GM12878 (cell line): ENCODE results near the gene ADAMTS2. TPM values are rescaled to one million over a fixed set of nuclear protein-coding genes. Genes with fewer than 3 reads are reported as not detected.

ENCODE experiments used
- ATAC-seq: fragments of 200-7000 bp; cut with Tn5 transposase; 3 replicates; pipeline ENCODE4 v1.9.1; 2020; ENCODE audit warnings: mild to moderate bottlenecking, moderate library complexity
- BruUV-seq: library from RNA; stranded (reverse); fragments of 400-500 nt; replicated peaks from 2 replicates; lab custom pipeline; 2021; lab: Mats Ljungman, UMichigan
- CTCF ChIA-PET: fragments of 300-600 bp; sonication (Branson Sonifier 250); formaldehyde crosslinking; extraction: SDS; loops from one replicate; lab custom pipeline; 2021; ENCODE audit warnings: inconsistent platforms; lab: Yijun Ruan, JAX
- POLR2A ChIA-PET: fragments of 350-600 bp; formaldehyde crosslinking; extraction: SDS; loops from one replicate; lab custom pipeline; 2021; ENCODE audit warnings: inconsistent platforms; lab: Charles Lee
- RAD21 ChIA-PET: fragments of 300-600 bp; sonication (Branson Sonifier 250); formaldehyde crosslinking; loops from one replicate; lab custom pipeline; 2023; ENCODE audit warnings: antibody characterized with exemption; ENCODE audit not compliant: unreplicated experiment; lab: Charles Lee
- SMC1A ChIA-PET: fragments of 300-600 bp; sonication (Branson Sonifier 250); formaldehyde crosslinking; loops from one replicate; lab custom pipeline; 2023; ENCODE audit not compliant: unreplicated experiment, uncharacterized antibody; lab: Charles Lee
- DNase-seq: peaks from one replicate; pipeline ENCODE4 v3.0.0-alpha.2; 2011; ENCODE audit warnings: low read depth, low spot score
- FAIRE-seq: peaks from 3 replicates; lab custom pipeline; 2011; peaks lifted over from hg19 to GRCh38; lab: Jason Lieb, UNC
- H2AFZ ChIP-seq: 2 replicates; pipeline ENCODE4 v1.6.0; 2011; ENCODE audit warnings: low read depth, low read length, control low read depth; ENCODE audit not compliant: control insufficient read depth
- H3K27ac ChIP-seq: 2 replicates; pipeline ENCODE4 v1.5.1; 2011; ENCODE audit warnings: control low read depth; ENCODE audit not compliant: control insufficient read depth, insufficient read depth
- H3K27me3 ChIP-seq, 2 experiments: replicated peaks in 1 of 2; 2 replicates each; pipeline versions ENCODE4 v1.6.0 to v1.6.1; 2011; ENCODE audit warnings: low read length in 1 of 2; ENCODE audit not compliant: control insufficient read depth in 2 of 2, insufficient read depth in 2 of 2
- H3K36me3 ChIP-seq, 2 experiments: 2 replicates each; pipeline ENCODE4 v1.5.1; 2011; ENCODE audit warnings: low read length in 1 of 2; ENCODE audit not compliant: control insufficient read depth in 2 of 2, insufficient read depth in 2 of 2
- H3K4me1 ChIP-seq: 2 replicates; pipeline ENCODE4 v1.6.1; 2011; ENCODE audit warnings: mild to moderate bottlenecking, low read length, moderate library complexity, mixed read lengths; ENCODE audit not compliant: control insufficient read depth, insufficient read depth
- H3K4me2 ChIP-seq: 2 replicates; pipeline ENCODE4 v1.6.0; 2011; ENCODE audit warnings: control low read depth; ENCODE audit not compliant: control insufficient read depth, insufficient read depth
- H3K4me3 ChIP-seq: fragments of 200-600 bp; sonication (generic); 2 replicates; pipeline ENCODE4 v1.5.1; 2016
- H3K79me2 ChIP-seq: 2 replicates; pipeline ENCODE4 v1.6.0; 2011; ENCODE audit warnings: low read length; ENCODE audit not compliant: control insufficient read depth, insufficient read depth
- H3K9ac ChIP-seq: 2 replicates; pipeline ENCODE4 v1.8.0; 2011; ENCODE audit warnings: low read length, control low read depth, mixed read lengths; ENCODE audit not compliant: control insufficient read depth, insufficient read depth
- H3K9me3 ChIP-seq: replicated peaks from 3 replicates; pipeline ENCODE4 v1.5.1; 2011; ENCODE audit warnings: mild to moderate bottlenecking, low read length; ENCODE audit not compliant: control insufficient read depth, insufficient read depth
- H4K20me1 ChIP-seq: 2 replicates; pipeline ENCODE4 v1.6.0; 2011; ENCODE audit not compliant: control insufficient read depth, insufficient read depth
- CBX5 ChIP-seq: sonication (generic); IDR thresholded peaks from 2 replicates; pipeline ENCODE4 v1.6.1; 2016; ENCODE audit warnings: low read depth, moderate library complexity, mild to moderate bottlenecking, inconsistent platforms
- CREB1 ChIP-seq: IDR thresholded peaks from 2 replicates; pipeline ENCODE4 v1.6.1; 2012; ENCODE audit warnings: low read depth, mild to moderate bottlenecking, inconsistent platforms
- ETV6 ChIP-seq, 2 experiments: fragments of 450-650 bp in 1 of 2; IDR thresholded peaks in 1 of 2; conservative IDR thresholded peaks in 1 of 2; 2 replicates each; pipeline ENCODE4 v1.6.1; 2014; ENCODE audit warnings: antibody characterized with exemption in 1 of 2, borderline replicate concordance in 1 of 2, low read depth in 1 of 2, mild to moderate bottlenecking in 1 of 2, moderate library complexity in 1 of 2
- FOS ChIP-seq: IDR thresholded peaks from 3 replicates; pipeline ENCODE4 v1.6.1; 2011; ENCODE audit warnings: borderline replicate concordance; ENCODE audit not compliant: insufficient read length; ENCODE audit errors: extremely low read depth
- HCFC1 ChIP-seq: fragments of 150-350 bp; IDR thresholded peaks from 2 replicates; pipeline ENCODE4 v1.6.1; 2014; ENCODE audit warnings: low read length
- NFXL1 ChIP-seq: fragments of 450-650 bp; IDR thresholded peaks from 2 replicates; pipeline ENCODE4 v1.6.1; 2017; ENCODE audit warnings: antibody characterized with exemption, mild to moderate bottlenecking, borderline replicate concordance
- PKNOX1 ChIP-seq: fragments of 450-650 bp; IDR thresholded peaks from 2 replicates; pipeline ENCODE4 v1.6.1; 2016; ENCODE audit warnings: mild to moderate bottlenecking
- POLR2AphosphoS5 ChIP-seq: IDR thresholded peaks from 2 replicates; pipeline ENCODE4 v1.6.1; 2011; ENCODE audit warnings: mild to moderate bottlenecking, low read length, inconsistent platforms
- RAD51 ChIP-seq: fragments of 450-650 bp; IDR thresholded peaks from 2 replicates; pipeline ENCODE4 v1.6.1; 2016; ENCODE audit warnings: moderate library complexity, mild to moderate bottlenecking, inconsistent platforms
- STAT1 ChIP-seq: fragments of 450-650 bp; conservative IDR thresholded peaks from 2 replicates; pipeline ENCODE4 v1.6.1; 2014; ENCODE audit warnings: antibody characterized with exemption, mild to moderate bottlenecking
- ZBTB40 ChIP-seq: fragments of 450-650 bp; IDR thresholded peaks from 2 replicates; pipeline ENCODE4 v1.6.1; 2016; ENCODE audit warnings: mild to moderate bottlenecking, moderate library complexity, borderline replicate concordance
- ZNF217 ChIP-seq: fragments of 450-650 bp; IDR thresholded peaks from 2 replicates; pipeline ENCODE4 v1.6.1; 2017; ENCODE audit warnings: antibody characterized with exemption, mild to moderate bottlenecking
- WGBS: methylation state at CpG from one replicate; pipeline ENCODE4 v1.1.6; 2016; ENCODE audit warnings: low lambda C conversion rate; ENCODE audit not compliant: insufficient replicate concordance, insufficient coverage; ENCODE audit errors: missing lambda C conversion rate; 5-methylcytosine and 5-hydroxymethylcytosine counted together
- in situ Hi-C: fragments of 300-500 bp; cut with MboI; formaldehyde crosslinking; loops from 9 replicates; pipeline ENCODE4 v1.14.3; 2018; ENCODE audit warnings: mixed read lengths
- intact Hi-C: fragments of 100-400 bp; cut with micrococcal nuclease; formaldehyde crosslinking; loops from one replicate; pipeline ENCODE4 v1.14.2; 2022; ENCODE audit not compliant: unreplicated experiment
- polyA plus RNA-seq, 11 experiments: library from polyadenylated mRNA; depleted of rRNA in 4 of 11; unstranded in 6 of 11; stranded (reverse) in 5 of 11; fragments of >200 nt; fragmentation: Nextera tagmentation in 4 of 11; fragmentation: Illumina TruSeq in 1 of 11; extraction: Ambion mirVana in 4 of 11; extraction: Trizol in 1 of 11; gene quantifications; 1 replicate in 1 of 11; 2 replicates in 10 of 11; pipeline versions ENCODE4 v1.2.1 to v1.2.3, GENCODE V29; 2011 to 2016; ENCODE audit warnings: inconsistent platforms in 2 of 11, missing spikeins in 2 of 11, low read depth in 1 of 11
- total RNA-seq, 4 experiments: library from RNA; depleted of rRNA in 3 of 4; stranded (reverse); fragments of >200 nt in 3 of 4; fragmentation: Illumina TruSeq in 1 of 4; extraction: Trizol in 1 of 4; gene quantifications; 2 replicates each; pipeline versions ENCODE4 v1.2.1 to v1.2.3, GENCODE V29; 2013 to 2021
- TF ChIP-seq, protein P1 (sequence below): IDR thresholded peaks from 2 replicates; pipeline ENCODE4 v1.6.1; 2011; ENCODE audit warnings: low read depth, mild to moderate bottlenecking, low read length, moderate library complexity, borderline replicate concordance; ENCODE audit errors: extremely low read depth
- TF ChIP-seq, protein P2 (sequence below): fragments of 450-650 bp; IDR thresholded peaks from 2 replicates; pipeline ENCODE4 v1.6.1; 2017; ENCODE audit warnings: low read depth, mild to moderate bottlenecking, moderate library complexity

ADAMTS2 gene
- total and polyA plus RNA-seq, 10 of the 15 experiments (the other 5 are each of a cell fraction or from before 2014, with no cell fraction given), result 0.03 to 0.05 TPM; not detected in 8

- TF ChIP-seq ZBTB40 (no peak), NFXL1 (no peak), RAD51 (no peak)
These were observed 124.5 kb downstream of the ADAMTS2 start (continued) for GRCh38 chr5:179220716-179221115.

GRCh38 chr5:179219661-179220620, 125.3 kb downstream of the ADAMTS2 start:
- H3K9ac ChIP-seq, result no peak overlapping the region
- in situ Hi-C loops (no loop called here), intact Hi-C loops (no loop called here)
- ChIA-PET SMC1A (no interaction called here), RAD21 (no interaction called here), CTCF (no interaction called here), POLR2A (no interaction called here)
- ATAC-seq, result no peak
- peaks cover 2% of the 10 kb centered on the region; the same call in 2 of the 3 replicates for H3K9me3 ChIP-seq
- H3K27me3 ChIP-seq, result no peaks in the 10 kb centered on the region
- no peak overlapping the region for H3K27ac ChIP-seq
- 31% methylated on average over 30 of the region's 30 CpGs for WGBS
- no peaks in the 10 kb centered on the region for H3K4me1 ChIP-seq
- no TSS peak for BruUV-seq
- no peak overlapping the region for H3K4me2 ChIP-seq
- H4K20me1 ChIP-seq, result no peaks in the 10 kb centered on the region
- H3K4me3 ChIP-seq, result no peak overlapping the region
- no peaks in the 10 kb centered on the region for H3K36me3 ChIP-seq
- no peak for DNase-seq
- FAIRE-seq, result no peak
- no peak overlapping the region for H2AFZ ChIP-seq
- H3K79me2 ChIP-seq, result no peaks in the 10 kb centered on the region
- TF ChIP-seq CREB1, result no peak
- no peak for TF ChIP-seq HCFC1
- no peak for TF ChIP-seq ZNF217
- no peak for TF ChIP-seq FOS
- no peak for TF ChIP-seq ETV6 (conservative IDR thresholded peaks at IDR 0.05 in 1 of 2, IDR thresholded peaks at IDR 0.05 in 1 of 2; ENCODE audit: borderline replicate concordance in 1 of 2, low read depth in 1 of 2)
- TF ChIP-seq STAT1, result no peak
- TF ChIP-seq PKNOX1, result no peak
- TF ChIP-seq, protein P1, sequence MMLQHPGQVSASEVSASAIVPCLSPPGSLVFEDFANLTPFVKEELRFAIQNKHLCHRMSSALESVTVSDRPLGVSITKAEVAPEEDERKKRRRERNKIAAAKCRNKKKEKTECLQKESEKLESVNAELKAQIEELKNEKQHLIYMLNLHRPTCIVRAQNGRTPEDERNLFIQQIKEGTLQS, result no peak
- no peak for TF ChIP-seq POLR2AphosphoS5
- TF ChIP-seq, protein P2, sequence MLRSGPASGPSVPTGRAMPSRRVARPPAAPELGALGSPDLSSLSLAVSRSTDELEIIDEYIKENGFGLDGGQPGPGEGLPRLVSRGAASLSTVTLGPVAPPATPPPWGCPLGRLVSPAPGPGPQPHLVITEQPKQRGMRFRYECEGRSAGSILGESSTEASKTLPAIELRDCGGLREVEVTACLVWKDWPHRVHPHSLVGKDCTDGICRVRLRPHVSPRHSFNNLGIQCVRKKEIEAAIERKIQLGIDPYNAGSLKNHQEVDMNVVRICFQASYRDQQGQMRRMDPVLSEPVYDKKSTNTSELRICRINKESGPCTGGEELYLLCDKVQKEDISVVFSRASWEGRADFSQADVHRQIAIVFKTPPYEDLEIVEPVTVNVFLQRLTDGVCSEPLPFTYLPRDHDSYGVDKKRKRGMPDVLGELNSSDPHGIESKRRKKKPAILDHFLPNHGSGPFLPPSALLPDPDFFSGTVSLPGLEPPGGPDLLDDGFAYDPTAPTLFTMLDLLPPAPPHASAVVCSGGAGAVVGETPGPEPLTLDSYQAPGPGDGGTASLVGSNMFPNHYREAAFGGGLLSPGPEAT, result no peak
- no peak for TF ChIP-seq CBX5
